ENCODE data around the gene NPFFR2. TPM values are rescaled to one million over a fixed set of nuclear protein-coding genes. Genes with fewer than 3 reads are reported as not detected.
"Not testable (repeated sequence)": the region's sequence is repeated elsewhere in the genome, so short reads cannot be mapped to it uniquely, and the experiment has no call there.

Gene NPFFR2
- total and polyA plus RNA-seq, 7 experiments from 2014 or later, result not detected

- H3K36me3 Mint-ChIP-seq, result no peaks in the 10 kb centered on the region
- H3K9me3 Mint-ChIP-seq, result peaks cover 0 to 23% (median 4%) of the 10 kb centered on the region in 11 donors
- intact Hi-C loops (cut with micrococcal nuclease), result no loop called here
- ATAC-seq (no peak), DNase-seq (no peak)
- Histone ChIP-seq H3K9me3 (ENCODE audit: control insufficient read depth in 2 of 3, low read length in 3 of 3) (no peaks in the 10 kb centered on the region), H3K4me1 (ENCODE audit: control insufficient read depth in 2 of 2, insufficient read depth in 2 of 2, low read length in 2 of 2) (no peaks in the 10 kb centered on the region), H3K27me3 (ENCODE audit: control insufficient read depth in 2 of 2, insufficient read depth in 2 of 2, low read length in 2 of 2) (no peaks in the 10 kb centered on the region), H3K4me3 (ENCODE audit: low read length) (no peak overlapping the region), H3K27ac (ENCODE audit: low read depth, low read length) (no peak overlapping the region), H3K36me3 (ENCODE audit: control insufficient read depth in 2 of 3, insufficient read depth in 3 of 3, low read length in 3 of 3) (no peaks in the 10 kb centered on the region)
- ChIA-PET POLR2A (no interaction called here), CTCF (no interaction called here)
- H3K27me3 Mint-ChIP-seq, result no peaks in the 10 kb centered on the region
- no peak overlapping the region for H3K27ac Mint-ChIP-seq
- no peak overlapping the region for H3K4me3 Mint-ChIP-seq
- no peaks in the 10 kb centered on the region for H3K4me1 Mint-ChIP-seq
Measured at GRCh38 chr4:72136429-72136828, 104.6 kb downstream of the NPFFR2 start.

- CTCF ChIA-PET; intact Hi-C loops (cut with micrococcal nuclease); H3K27me3 ChIP-seq (ENCODE audit: control insufficient read depth in 2 of 2, insufficient read depth in 2 of 2, low read length in 2 of 2); H3K9me3 ChIP-seq (ENCODE audit: control insufficient read depth in 2 of 3, low read length in 3 of 3); H3K4me1 Mint-ChIP-seq; POLR2A ChIA-PET; H3K27me3 Mint-ChIP-seq; ATAC-seq; H3K27ac ChIP-seq (ENCODE audit: low read depth, low read length); H3K4me3 Mint-ChIP-seq; H3K4me1 ChIP-seq (ENCODE audit: control insufficient read depth in 2 of 2, insufficient read depth in 2 of 2, low read length in 2 of 2); H3K4me3 ChIP-seq (ENCODE audit: low read length); H3K27ac Mint-ChIP-seq; H3K36me3 Mint-ChIP-seq; DNase-seq; H3K36me3 ChIP-seq (ENCODE audit: control insufficient read depth in 2 of 3, insufficient read depth in 3 of 3, low read length in 3 of 3): not testable (repeated sequence)
- H3K9me3 Mint-ChIP-seq, result peaks cover 0 to 15% (median 4%) of the 10 kb centered on the region in 11 donors
Measured at GRCh38 chr4:72139997-72140396, 108.2 kb downstream of the NPFFR2 start.

GRCh38 chr4:72144241-72144640, 112.4 kb downstream of the NPFFR2 start:
- no peak overlapping the region for H3K4me3 ChIP-seq (ENCODE audit: low read length)
- CTCF ChIA-PET, result no interaction called here
- intact Hi-C loops (cut with micrococcal nuclease), result no loop called here
- no peak overlapping the region for H3K27ac ChIP-seq (ENCODE audit: low read depth, low read length)
- H3K27ac Mint-ChIP-seq, result no peak overlapping the region
- H3K4me3 Mint-ChIP-seq, result no peak overlapping the region
- ATAC-seq, result no peak
- no peaks in the 10 kb centered on the region for H3K36me3 Mint-ChIP-seq
- peaks cover 0 to 11% (median 3%) of the 10 kb centered on the region in 11 donors for H3K9me3 Mint-ChIP-seq
- H3K4me1 Mint-ChIP-seq, result no peaks in the 10 kb centered on the region
- POLR2A ChIA-PET, result no interaction called here
- no peaks in the 10 kb centered on the region for H3K36me3 ChIP-seq (ENCODE audit: control insufficient read depth in 2 of 3, insufficient read depth in 3 of 3, low read length in 3 of 3)
- no peak for DNase-seq
- H3K27me3 Mint-ChIP-seq, result no peaks in the 10 kb centered on the region
- H3K4me1 ChIP-seq (ENCODE audit: control insufficient read depth in 2 of 2, insufficient read depth in 2 of 2, low read length in 2 of 2), result no peaks in the 10 kb centered on the region
- no peaks in the 10 kb centered on the region for H3K9me3 ChIP-seq (ENCODE audit: control insufficient read depth in 2 of 3, low read length in 3 of 3)
- H3K27me3 ChIP-seq (ENCODE audit: control insufficient read depth in 2 of 2, insufficient read depth in 2 of 2, low read length in 2 of 2), result no peaks in the 10 kb centered on the region

- H3K27me3 ChIP-seq (ENCODE audit: control insufficient read depth in 2 of 2, insufficient read depth in 2 of 2, low read length in 2 of 2), result no peaks in the 10 kb centered on the region
- peaks cover 0 to 8% (median 5%) of the 10 kb centered on the region in 5 donors for H3K27me3 Mint-ChIP-seq
- DNase-seq, result no peak
- H3K36me3 Mint-ChIP-seq, result no peaks in the 10 kb centered on the region
- H3K27ac Mint-ChIP-seq, result no peak overlapping the region
- intact Hi-C loops (cut with micrococcal nuclease), result no loop called here
- no peaks in the 10 kb centered on the region for H3K36me3 ChIP-seq (ENCODE audit: control insufficient read depth in 2 of 3, insufficient read depth in 3 of 3, low read length in 3 of 3)
- no peak overlapping the region for H3K4me3 ChIP-seq (ENCODE audit: low read length)
- peaks cover 0 to 6% (median 0%) of the 10 kb centered on the region in 11 donors for H3K9me3 Mint-ChIP-seq
- H3K27ac ChIP-seq (ENCODE audit: low read depth, low read length), result no peak overlapping the region
- no peaks in the 10 kb centered on the region for H3K9me3 ChIP-seq (ENCODE audit: control insufficient read depth in 2 of 3, low read length in 3 of 3)
- no peaks in the 10 kb centered on the region for H3K4me1 Mint-ChIP-seq
- H3K4me3 Mint-ChIP-seq, result no peak overlapping the region
- CTCF ChIA-PET, result no interaction called here
- ATAC-seq, result no peak
- POLR2A ChIA-PET, result no interaction called here
- H3K4me1 ChIP-seq (ENCODE audit: control insufficient read depth in 2 of 2, insufficient read depth in 2 of 2, low read length in 2 of 2), result no peaks in the 10 kb centered on the region
Measured at GRCh38 chr4:72152731-72153130, 120.9 kb downstream of the NPFFR2 start.

GRCh38 chr4:72153634-72154033, 121.8 kb downstream of the NPFFR2 start:
- H3K27me3 ChIP-seq (ENCODE audit: control insufficient read depth in 2 of 2, insufficient read depth in 2 of 2, low read length in 2 of 2); H3K36me3 Mint-ChIP-seq; H3K27ac ChIP-seq (ENCODE audit: low read depth, low read length); H3K9me3 ChIP-seq (ENCODE audit: control insufficient read depth in 2 of 3, low read length in 3 of 3); H3K27me3 Mint-ChIP-seq; DNase-seq; H3K4me1 Mint-ChIP-seq; H3K27ac Mint-ChIP-seq; H3K4me1 ChIP-seq (ENCODE audit: control insufficient read depth in 2 of 2, insufficient read depth in 2 of 2, low read length in 2 of 2); CTCF ChIA-PET; H3K36me3 ChIP-seq (ENCODE audit: control insufficient read depth in 2 of 3, insufficient read depth in 3 of 3, low read length in 3 of 3); H3K4me3 Mint-ChIP-seq; H3K4me3 ChIP-seq (ENCODE audit: low read length); POLR2A ChIA-PET; intact Hi-C loops (cut with micrococcal nuclease); ATAC-seq; H3K9me3 Mint-ChIP-seq: not testable (repeated sequence)

GRCh38 chr4:72169285-72169684, 137.5 kb downstream of the NPFFR2 start:
- H3K36me3 Mint-ChIP-seq; H3K27ac Mint-ChIP-seq; intact Hi-C loops (cut with micrococcal nuclease); H3K4me1 Mint-ChIP-seq; H3K4me1 ChIP-seq (ENCODE audit: control insufficient read depth in 2 of 2, insufficient read depth in 2 of 2, low read length in 2 of 2); H3K27ac ChIP-seq (ENCODE audit: low read depth, low read length); H3K4me3 Mint-ChIP-seq; H3K27me3 ChIP-seq (ENCODE audit: control insufficient read depth in 2 of 2, insufficient read depth in 2 of 2, low read length in 2 of 2); CTCF ChIA-PET; H3K4me3 ChIP-seq (ENCODE audit: low read length); H3K27me3 Mint-ChIP-seq; POLR2A ChIA-PET; DNase-seq; H3K36me3 ChIP-seq (ENCODE audit: control insufficient read depth in 2 of 3, insufficient read depth in 3 of 3, low read length in 3 of 3); ATAC-seq; H3K9me3 ChIP-seq (ENCODE audit: control insufficient read depth in 2 of 3, low read length in 3 of 3): not testable (repeated sequence)
- H3K9me3 Mint-ChIP-seq, result peaks cover 0 to 18% (median 11%) of the 10 kb centered on the region in 11 donors

GRCh38 chr4:72169861-72170260, 138.1 kb downstream of the NPFFR2 start:
- H3K9me3 ChIP-seq (ENCODE audit: control insufficient read depth in 2 of 3, low read length in 3 of 3), result no peaks in the 10 kb centered on the region

More at GRCh38 chr4:72169861-72170260, 138.1 kb downstream of the NPFFR2 start:
- Mint-ChIP-seq H3K27me3 (peaks cover 0 to 3% (median 0%) of the 10 kb centered on the region in 5 donors), H3K9me3 (peaks cover 0 to 14% (median 11%) of the 10 kb centered on the region in 11 donors), H3K27ac (no peak overlapping the region), H3K4me1 (no peaks in the 10 kb centered on the region), H3K4me3 (no peak overlapping the region), H3K36me3 (no peaks in the 10 kb centered on the region)
- no peak for DNase-seq
- no peaks in the 10 kb centered on the region for H3K36me3 ChIP-seq (ENCODE audit: control insufficient read depth in 2 of 3, insufficient read depth in 3 of 3, low read length in 3 of 3)
- no peaks in the 10 kb centered on the region for H3K4me1 ChIP-seq (ENCODE audit: control insufficient read depth in 2 of 2, insufficient read depth in 2 of 2, low read length in 2 of 2)
- intact Hi-C loops (cut with micrococcal nuclease), result no loop called here
- ChIA-PET POLR2A (no interaction called here), CTCF (no interaction called here)
- ATAC-seq, result no peak
- no peak overlapping the region for H3K27ac ChIP-seq (ENCODE audit: low read depth, low read length)
- H3K27me3 ChIP-seq (ENCODE audit: control insufficient read depth in 2 of 2, insufficient read depth in 2 of 2, low read length in 2 of 2), result no peaks in the 10 kb centered on the region
- no peak overlapping the region for H3K4me3 ChIP-seq (ENCODE audit: low read length)
